ENCODE results near the gene UTP11.

GRCh38 chr1:37997256-37998088 lies 15.1 kb upstream of the UTP11 start:
- no peak for TF ChIP-seq CTCF (IDR thresholded peaks at IDR 0.05)
- no peak for TF ChIP-seq POLR2A (IDR thresholded peaks at IDR 0.05)
- TF ChIP-seq POLR2AphosphoS5 (IDR thresholded peaks at IDR 0.05), result no peak
